ENCODE results near the gene ADCY4.
"Not testable (repeated sequence)": the region's sequence is repeated elsewhere in the genome, so short reads cannot be mapped to it uniquely, and the experiment has no call there.

The ADCY4 gene

GRCh38 chr14:24378327-24378726 is 43.5 kb upstream of the ADCY4 start:
- no peak for TF ChIP-seq CTCF (IDR thresholded peaks at IDR 0.05)
- Histone ChIP-seq H3K27ac (no peak overlapping the region), H3K4me3 (no peak overlapping the region)
- DNase-seq (ENCODE audit: low spot score) = peak; percentile 60

- H3K27ac ChIP-seq = no peak overlapping the region
- TF ChIP-seq CTCF (IDR thresholded peaks at IDR 0.05) = no peak
These were observed 42.8 kb upstream of the ADCY4 start for GRCh38 chr14:24377657-24378056.

GRCh38 chr14:24377126-24377525 is 42.3 kb upstream of the ADCY4 start:
- Histone ChIP-seq H3K4me3 (no peak overlapping the region), H3K27ac (no peak overlapping the region)
- no peak for TF ChIP-seq CTCF (IDR thresholded peaks at IDR 0.05)
- DNase-seq (ENCODE audit: low spot score) = no peak

More at GRCh38 chr14:24377657-24378056, 42.8 kb upstream of the ADCY4 start:
- no peak for DNase-seq (ENCODE audit: low spot score)
- no peak overlapping the region for H3K4me3 ChIP-seq

GRCh38 chr14:24376448-24377070 is 41.7 kb upstream of the ADCY4 start:
- no peak for TF ChIP-seq CTCF (IDR thresholded peaks at IDR 0.05)
- peak; percentile 54 for DNase-seq (ENCODE audit: low spot score)
- H3K27ac ChIP-seq = peak overlapping the region in 1 of 2 donors; percentile 7
- H3K4me3 ChIP-seq = no peak overlapping the region

- Histone ChIP-seq H3K27ac (peak overlapping the region in 1 of 2 donors; percentile 43), H3K4me3 (no peak overlapping the region)
- TF ChIP-seq CTCF (IDR thresholded peaks at IDR 0.05) = no peak
- no peak for DNase-seq (ENCODE audit: low spot score)
These were observed 38.0 kb upstream of the ADCY4 start for GRCh38 chr14:24372701-24373416.

GRCh38 chr14:24371605-24372004 is 36.7 kb upstream of the ADCY4 start:
- not testable (repeated sequence) for H3K4me3 ChIP-seq; DNase-seq (ENCODE audit: low spot score); H3K27ac ChIP-seq

- no peak for DNase-seq (ENCODE audit: low spot score)
- no peak overlapping the region for H3K4me3 ChIP-seq
- H3K27ac ChIP-seq = peak overlapping the region in 1 of 2 donors; percentile 99
- no peak for TF ChIP-seq CTCF (IDR thresholded peaks at IDR 0.05)
These were observed 35.9 kb upstream of the ADCY4 start for GRCh38 chr14:24370748-24371147.

Measured in coronary artery (tissue), 2 donors.